ENCODE measurements around the gene TPD52L2. TPM values are rescaled to one million over a fixed set of nuclear protein-coding genes. Genes with fewer than 3 reads are reported as not detected.

Gene TPD52L2
- total RNA-seq, 4 donors from 2014 or later, result 57.7 to 92.4 (median 59.8) TPM

DNA sequence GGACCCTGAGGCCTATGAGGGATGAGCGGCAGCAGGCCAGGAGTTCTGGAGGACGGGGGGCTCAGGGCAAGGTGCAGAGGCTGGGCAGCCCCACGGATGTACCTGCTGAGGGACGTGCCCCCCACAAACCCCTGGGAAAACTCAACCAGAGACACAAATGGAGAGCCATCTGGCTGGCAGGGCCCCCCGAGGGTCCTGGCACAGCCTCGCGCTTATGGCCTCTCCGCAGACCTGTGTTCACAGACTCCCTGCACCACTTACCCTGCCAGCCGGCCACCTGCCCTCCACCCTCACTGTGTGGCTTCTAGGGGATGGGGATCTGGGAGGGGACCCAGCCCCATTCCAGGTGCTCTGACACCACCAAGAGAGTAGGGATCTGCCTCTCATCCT, 30.6 kb upstream of the TPD52L2 start:
- ATAC-seq (no peak), DNase-seq (no peak)
- H3K4me3 ChIP-seq, result no peak overlapping the region
- H3K36me3 ChIP-seq, result no peaks in the 10 kb centered on the region
- H3K27me3 ChIP-seq, result peaks cover 0 to 6% (median 0%) of the 10 kb centered on the region in 3 donors
- no peaks in the 10 kb centered on the region for H3K9me3 ChIP-seq
- in situ Hi-C loops (cut with MboI; ENCODE audit: low sequenced_read_pairs in 4 of 4) (no loop called here), intact Hi-C loops (cut with DNase I; ENCODE audit: low total_unique reads) (no loop called here)
- peaks cover 3 to 18% of the 10 kb centered on the region in 2 donors for H3K4me1 ChIP-seq
- TF ChIP-seq POLR2A (IDR thresholded peaks at IDR 0.05), result no peak
- H3K27ac ChIP-seq, result peak overlapping the region; percentile 4 to 67 (median 50)

DNA sequence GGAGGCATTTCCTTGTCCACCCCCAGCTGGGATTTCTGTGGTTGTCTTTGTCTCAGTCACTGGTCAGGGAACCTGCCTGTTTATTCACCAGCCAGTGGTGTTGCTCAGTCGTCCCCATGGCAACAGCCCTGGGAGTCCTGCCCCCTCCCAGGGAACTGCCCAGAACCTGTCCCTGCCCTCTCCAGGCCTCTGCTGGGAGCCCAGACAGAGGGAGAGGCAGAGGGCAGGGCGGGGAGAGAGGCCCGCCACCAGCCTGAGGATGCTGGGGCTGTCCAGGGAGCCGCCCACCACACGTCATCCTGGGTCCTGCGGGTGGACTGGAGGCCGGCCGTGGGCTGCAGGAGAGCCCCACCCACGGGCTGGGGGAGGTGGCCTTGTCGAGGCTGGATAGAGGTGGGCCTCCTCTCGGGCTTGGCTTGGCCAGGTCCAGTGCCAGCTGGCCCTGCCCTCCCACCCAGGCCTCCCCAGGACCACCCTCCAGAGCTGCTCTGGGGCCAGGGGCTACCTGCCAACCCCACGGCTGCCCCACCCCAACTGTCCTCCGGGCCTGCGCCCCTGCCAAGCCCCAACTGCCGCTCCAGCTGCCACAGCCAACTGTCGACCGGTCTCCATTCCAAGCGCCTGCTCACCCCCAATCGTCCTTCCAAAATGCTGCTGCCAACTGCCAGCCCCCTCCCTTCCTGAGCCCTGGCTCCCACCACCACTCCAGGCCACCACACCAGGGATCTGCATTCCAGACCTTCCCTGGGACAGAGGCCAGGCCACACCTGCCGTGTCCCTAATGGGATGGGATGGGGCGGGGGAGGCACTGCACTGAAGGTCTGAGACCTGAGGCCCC, 29.8 kb upstream of the TPD52L2 start:
- DNase-seq (peak; percentile 77 to 86), ATAC-seq (peak; percentile 64 to 67)
- intact Hi-C loops (cut with DNase I; ENCODE audit: low total_unique reads), result no loop called here
- no peak for TF ChIP-seq POLR2A (IDR thresholded peaks at IDR 0.05)
- TF ChIP-seq, protein P1, sequence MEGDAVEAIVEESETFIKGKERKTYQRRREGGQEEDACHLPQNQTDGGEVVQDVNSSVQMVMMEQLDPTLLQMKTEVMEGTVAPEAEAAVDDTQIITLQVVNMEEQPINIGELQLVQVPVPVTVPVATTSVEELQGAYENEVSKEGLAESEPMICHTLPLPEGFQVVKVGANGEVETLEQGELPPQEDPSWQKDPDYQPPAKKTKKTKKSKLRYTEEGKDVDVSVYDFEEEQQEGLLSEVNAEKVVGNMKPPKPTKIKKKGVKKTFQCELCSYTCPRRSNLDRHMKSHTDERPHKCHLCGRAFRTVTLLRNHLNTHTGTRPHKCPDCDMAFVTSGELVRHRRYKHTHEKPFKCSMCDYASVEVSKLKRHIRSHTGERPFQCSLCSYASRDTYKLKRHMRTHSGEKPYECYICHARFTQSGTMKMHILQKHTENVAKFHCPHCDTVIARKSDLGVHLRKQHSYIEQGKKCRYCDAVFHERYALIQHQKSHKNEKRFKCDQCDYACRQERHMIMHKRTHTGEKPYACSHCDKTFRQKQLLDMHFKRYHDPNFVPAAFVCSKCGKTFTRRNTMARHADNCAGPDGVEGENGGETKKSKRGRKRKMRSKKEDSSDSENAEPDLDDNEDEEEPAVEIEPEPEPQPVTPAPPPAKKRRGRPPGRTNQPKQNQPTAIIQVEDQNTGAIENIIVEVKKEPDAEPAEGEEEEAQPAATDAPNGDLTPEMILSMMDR (IDR thresholded peaks at IDR 0.05 in 4 of 5, conservative IDR thresholded peaks at IDR 0.05 in 1 of 5), result no peak
- Histone ChIP-seq H3K36me3 (no peaks in the 10 kb centered on the region), H3K27ac (peak overlapping the region; percentile 4 to 67 (median 54)), H3K9me3 (no peaks in the 10 kb centered on the region), H3K27me3 (no peaks in the 10 kb centered on the region), H3K4me3 (no peak overlapping the region), H3K4me1 (peaks cover 3 to 14% of the 10 kb centered on the region in 2 donors)
- in situ Hi-C loops (cut with MboI; ENCODE audit: low sequenced_read_pairs in 4 of 4), result no loop called here

DNA sequence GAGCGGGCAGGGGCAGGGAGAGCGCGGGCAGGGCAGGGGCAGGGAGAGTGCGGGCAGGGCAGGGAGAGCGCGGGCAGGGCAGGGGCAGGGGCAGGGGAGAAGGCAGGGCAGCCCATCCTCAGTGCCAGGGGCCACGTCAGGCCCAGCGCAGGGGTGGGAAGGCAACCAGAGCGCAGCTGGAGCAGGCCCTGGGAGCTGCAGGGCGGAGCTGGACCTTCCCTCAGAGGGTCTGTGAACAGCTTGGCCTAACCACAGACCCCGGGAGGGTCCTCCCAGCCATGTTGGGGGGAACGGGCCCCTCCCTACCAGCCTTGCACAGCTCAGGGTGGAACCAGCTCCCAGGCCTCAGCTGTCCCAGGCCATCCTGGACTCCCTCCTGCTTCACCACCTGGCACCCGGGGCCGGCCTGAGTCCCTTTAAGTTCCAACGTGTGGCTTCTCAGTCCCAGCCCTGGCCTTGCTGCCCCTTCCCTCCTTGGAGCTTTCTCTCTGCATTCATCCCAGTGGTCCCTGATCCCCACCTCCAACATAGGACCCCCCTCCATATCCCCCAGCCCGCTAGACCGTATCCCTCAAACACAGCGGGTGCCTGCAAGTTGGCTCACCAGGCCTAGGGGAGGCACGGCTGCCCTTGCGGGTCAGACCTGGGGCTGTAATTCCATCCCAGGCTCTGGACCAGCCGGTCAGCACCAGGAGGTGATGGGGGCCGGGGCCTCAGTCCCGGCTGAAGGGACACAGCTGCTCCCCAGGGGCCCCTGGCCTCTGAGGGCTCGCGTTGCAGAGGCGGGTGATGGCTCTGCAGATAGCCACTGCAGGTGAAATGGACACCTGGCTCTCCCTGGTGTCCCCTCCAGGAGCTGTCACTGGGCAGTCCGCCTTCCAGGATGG, 28.4 kb upstream of the TPD52L2 start:
- no peak for DNase-seq
- in situ Hi-C loops (cut with MboI; ENCODE audit: low sequenced_read_pairs in 4 of 4) (no loop called here), intact Hi-C loops (cut with DNase I; ENCODE audit: low total_unique reads) (no loop called here)
- Histone ChIP-seq H3K9me3 (no peaks in the 10 kb centered on the region), H3K27ac (no peak overlapping the region), H3K4me1 (peaks cover 3 to 14% of the 10 kb centered on the region in 2 donors), H3K36me3 (no peaks in the 10 kb centered on the region), H3K4me3 (no peak overlapping the region), H3K27me3 (no peaks in the 10 kb centered on the region)
- TF ChIP-seq, protein P1 (IDR thresholded peaks at IDR 0.05 in 4 of 5, conservative IDR thresholded peaks at IDR 0.05 in 1 of 5), result no peak
- TF ChIP-seq POLR2A (IDR thresholded peaks at IDR 0.05), result no peak
- ATAC-seq, result no peak

DNA sequence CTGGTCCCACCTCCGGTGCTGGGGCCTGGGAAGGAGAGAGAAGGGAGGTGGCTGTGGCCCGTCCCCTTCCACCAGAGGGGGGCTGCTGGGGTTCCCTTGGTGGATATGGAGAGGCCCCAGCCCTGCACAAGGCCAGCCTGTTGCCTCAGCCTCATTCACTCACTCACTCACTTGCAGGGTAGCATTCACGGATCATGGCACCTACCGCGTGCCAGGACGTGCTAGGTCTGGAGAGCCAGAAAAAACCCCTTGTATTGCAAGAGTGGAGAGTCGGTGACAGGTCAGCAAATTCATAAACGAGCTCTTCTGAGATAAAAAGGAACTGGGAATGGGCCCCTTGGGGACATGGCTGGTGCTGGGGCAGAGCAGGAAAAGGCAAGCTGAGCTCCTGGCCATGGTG, 27.6 kb upstream of the TPD52L2 start:
- no peak overlapping the region for H3K4me3 ChIP-seq
- ATAC-seq, result no peak
- H3K36me3 ChIP-seq, result no peaks in the 10 kb centered on the region
- peaks cover 3 to 14% of the 10 kb centered on the region in 2 donors for H3K4me1 ChIP-seq
- no peak overlapping the region for H3K27ac ChIP-seq
- no peaks in the 10 kb centered on the region for H3K9me3 ChIP-seq
- TF ChIP-seq, protein P1 (IDR thresholded peaks at IDR 0.05 in 4 of 5, conservative IDR thresholded peaks at IDR 0.05 in 1 of 5), result no peak
- TF ChIP-seq POLR2A (IDR thresholded peaks at IDR 0.05), result no peak
- no peak for DNase-seq
- H3K27me3 ChIP-seq, result no peaks in the 10 kb centered on the region
- in situ Hi-C loops (cut with MboI; ENCODE audit: low sequenced_read_pairs in 4 of 4), result no loop called here
- intact Hi-C loops (cut with DNase I; ENCODE audit: low total_unique reads), result no loop called here

DNA sequence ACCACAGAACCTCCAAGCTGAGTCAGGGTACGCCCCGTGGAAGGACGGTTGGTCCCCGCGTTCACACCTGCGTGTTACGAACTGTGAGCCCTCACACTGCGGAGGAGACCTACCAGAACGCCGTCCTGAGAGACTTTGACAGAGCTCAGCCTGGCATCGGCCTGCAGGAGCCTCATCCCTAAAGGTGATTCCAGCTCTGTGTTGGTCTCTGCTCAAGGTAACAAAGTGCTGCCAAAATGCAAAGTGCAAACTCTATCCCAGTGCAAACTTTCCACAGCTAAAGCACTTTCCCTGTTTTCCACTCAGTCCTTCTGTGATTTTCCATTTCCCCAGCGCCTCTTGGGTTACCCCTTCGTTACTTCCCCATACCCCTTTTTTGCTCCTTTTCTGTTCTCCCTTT, 25.4 kb upstream of the TPD52L2 start:
- ATAC-seq, result no peak
- intact Hi-C loops (cut with DNase I; ENCODE audit: low total_unique reads) (no loop called here), in situ Hi-C loops (cut with MboI; ENCODE audit: low sequenced_read_pairs in 4 of 4) (no loop called here)
- H3K4me1 ChIP-seq, result peaks cover under 1 to 6% of the 10 kb centered on the region in 2 donors
- no peaks in the 10 kb centered on the region for H3K27me3 ChIP-seq
- TF ChIP-seq POLR2A (IDR thresholded peaks at IDR 0.05), result no peak
- TF ChIP-seq, protein P1 (IDR thresholded peaks at IDR 0.05 in 4 of 5, conservative IDR thresholded peaks at IDR 0.05 in 1 of 5), result no peak
- no peak overlapping the region for H3K4me3 ChIP-seq
- no peaks in the 10 kb centered on the region for H3K9me3 ChIP-seq
- no peaks in the 10 kb centered on the region for H3K36me3 ChIP-seq
- no peak overlapping the region for H3K27ac ChIP-seq
- DNase-seq, result no peak

Measured in gastrocnemius medialis (tissue), 4 donors.